Common myeloid progenitor, CD34-positive (primary cell): Measurements from ENCODE around the gene PAX5.

Experiments
- CTCF ChIA-PET: fragments of 350-600 bp; sonication (Branson Sonifier 250); formaldehyde crosslinking; loops from one replicate; lab custom pipeline; 2021; ENCODE audit warnings: antibody characterized with exemption; lab: Charles Lee
- POLR2A ChIA-PET: fragments of 350-600 bp; sonication (Branson Sonifier 250); formaldehyde crosslinking; loops from one replicate; lab custom pipeline; 2021; ENCODE audit warnings: antibody characterized with exemption; lab: Charles Lee
- DNase-seq, 3 donors: peaks; one replicate each; pipeline versions ENCODE4 v3.0.0 to v3.0.0-alpha.2; 2013
- H3K27ac ChIP-seq, 2 experiments: 1 replicate in 1 of 2; 2 replicates in 1 of 2; pipeline ENCODE4 v1.7.0; 2013; ENCODE audit warnings: inconsistent platforms in 2 of 2, low read length in 2 of 2, mild to moderate bottlenecking in 2 of 2, low read depth in 1 of 2, moderate library complexity in 1 of 2; ENCODE audit not compliant: severe bottlenecking in 2 of 2, insufficient read depth in 1 of 2, poor library complexity in 1 of 2
- H3K27me3 ChIP-seq, 5 experiments: replicated peaks in 2 of 5; 1 replicate in 3 of 5; 2 replicates in 2 of 5; pipeline versions ENCODE4 v1.6.1 to v1.7.0; 2013; ENCODE audit warnings: low read length in 4 of 5, mild to moderate bottlenecking in 2 of 5, moderate library complexity in 2 of 5, inconsistent platforms in 1 of 5; ENCODE audit not compliant: insufficient read depth in 5 of 5, control insufficient read depth in 4 of 5
- H3K36me3 ChIP-seq, 4 experiments: 1 replicate in 2 of 4; 2 replicates in 2 of 4; pipeline versions ENCODE4 v1.6.1 to v1.7.0; 2013; ENCODE audit warnings: low read length in 3 of 4, control low read depth in 1 of 4, mild to moderate bottlenecking in 1 of 4; ENCODE audit not compliant: control insufficient read depth in 4 of 4, insufficient read depth in 4 of 4
- H3K4me1 ChIP-seq, 4 experiments: 1 replicate in 3 of 4; 2 replicates in 1 of 4; pipeline versions ENCODE4 v1.6.1 to v1.7.1; 2013; ENCODE audit warnings: low read length in 3 of 4, mild to moderate bottlenecking in 3 of 4, control low read depth in 1 of 4, inconsistent platforms in 1 of 4, moderate library complexity in 1 of 4; ENCODE audit not compliant: control insufficient read depth in 4 of 4, insufficient read depth in 4 of 4; ENCODE audit errors: control extremely low read depth in 1 of 4
- H3K4me3 ChIP-seq, 7 experiments: 1 replicate in 4 of 7; 2 replicates in 3 of 7; pipeline versions ENCODE4 v1.5.1 to v1.7.0; 2013; ENCODE audit warnings: mild to moderate bottlenecking in 7 of 7, low read length in 6 of 7, moderate library complexity in 6 of 7, inconsistent platforms in 2 of 7, low read depth in 2 of 7, control low read depth in 1 of 7; ENCODE audit not compliant: insufficient read depth in 4 of 7, control insufficient read depth in 1 of 7; ENCODE audit errors: extremely low read depth in 1 of 7
- H3K9me3 ChIP-seq, 5 experiments: 1 replicate in 4 of 5; 2 replicates in 1 of 5; pipeline versions ENCODE4 v1.6.1 to v1.7.1; 2013; ENCODE audit warnings: low read length in 4 of 5, mild to moderate bottlenecking in 2 of 5, inconsistent platforms in 1 of 5, low read depth in 1 of 5, moderate library complexity in 1 of 5; ENCODE audit not compliant: control insufficient read depth in 4 of 5, insufficient read depth in 2 of 5; ENCODE audit errors: control extremely low read depth in 1 of 5
- WGBS: methylation state at CpG from one replicate; pipeline ENCODE4 v1.1.5; 2013; ENCODE audit not compliant: insufficient coverage; 5-methylcytosine and 5-hydroxymethylcytosine counted together

The PAX5 gene

DNA sequence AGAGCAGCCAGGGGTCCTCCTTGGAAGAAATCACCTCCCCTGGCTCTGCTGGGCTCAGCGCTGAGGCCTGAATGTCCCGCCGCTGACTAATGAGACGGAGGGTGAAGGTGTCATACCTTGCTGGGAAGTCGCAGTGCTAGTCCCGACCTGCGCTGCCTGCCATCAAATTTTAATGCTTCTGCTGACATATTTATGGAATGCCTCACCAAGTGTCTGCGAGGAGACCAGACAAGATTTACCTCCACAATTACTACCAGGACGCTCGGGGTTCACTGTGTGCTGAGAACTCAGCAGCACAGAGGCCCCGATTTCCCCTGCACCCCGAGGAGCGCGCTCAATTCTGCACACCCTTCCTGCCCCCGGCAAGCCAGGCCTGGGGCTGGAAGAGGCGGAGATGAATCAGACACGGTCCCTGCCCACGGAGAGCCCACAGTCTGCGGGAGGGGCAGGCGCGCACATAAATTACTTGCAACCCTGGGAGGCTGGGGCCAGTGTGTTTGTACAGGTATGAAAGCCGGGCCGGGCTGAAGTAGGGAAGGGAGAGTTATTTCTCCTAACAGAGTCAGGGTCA, 175.2 kb downstream of the PAX5 start:
- no peak overlapping the region for H3K27ac ChIP-seq
- H3K4me1 ChIP-seq, result peaks cover 0 to 8% (median 7%) of the 10 kb centered on the region in 4 experiments
- no peaks in the 10 kb centered on the region for H3K36me3 ChIP-seq
- DNase-seq, result no peak
- no peak overlapping the region for H3K4me3 ChIP-seq
- H3K9me3 ChIP-seq, result no peaks in the 10 kb centered on the region
- CTCF ChIA-PET, result interaction anchor here (0.6 to 1.5 kb wide), 2 partner anchors 14 to 129 kb away, joined by 3 to 6 read pairs; no protein-coding TSS in a partner anchor
- no peaks in the 10 kb centered on the region for H3K27me3 ChIP-seq
- WGBS, result 92% methylated on average over 20 of the region's 23 CpGs
- POLR2A ChIA-PET, result no interaction called here

DNA sequence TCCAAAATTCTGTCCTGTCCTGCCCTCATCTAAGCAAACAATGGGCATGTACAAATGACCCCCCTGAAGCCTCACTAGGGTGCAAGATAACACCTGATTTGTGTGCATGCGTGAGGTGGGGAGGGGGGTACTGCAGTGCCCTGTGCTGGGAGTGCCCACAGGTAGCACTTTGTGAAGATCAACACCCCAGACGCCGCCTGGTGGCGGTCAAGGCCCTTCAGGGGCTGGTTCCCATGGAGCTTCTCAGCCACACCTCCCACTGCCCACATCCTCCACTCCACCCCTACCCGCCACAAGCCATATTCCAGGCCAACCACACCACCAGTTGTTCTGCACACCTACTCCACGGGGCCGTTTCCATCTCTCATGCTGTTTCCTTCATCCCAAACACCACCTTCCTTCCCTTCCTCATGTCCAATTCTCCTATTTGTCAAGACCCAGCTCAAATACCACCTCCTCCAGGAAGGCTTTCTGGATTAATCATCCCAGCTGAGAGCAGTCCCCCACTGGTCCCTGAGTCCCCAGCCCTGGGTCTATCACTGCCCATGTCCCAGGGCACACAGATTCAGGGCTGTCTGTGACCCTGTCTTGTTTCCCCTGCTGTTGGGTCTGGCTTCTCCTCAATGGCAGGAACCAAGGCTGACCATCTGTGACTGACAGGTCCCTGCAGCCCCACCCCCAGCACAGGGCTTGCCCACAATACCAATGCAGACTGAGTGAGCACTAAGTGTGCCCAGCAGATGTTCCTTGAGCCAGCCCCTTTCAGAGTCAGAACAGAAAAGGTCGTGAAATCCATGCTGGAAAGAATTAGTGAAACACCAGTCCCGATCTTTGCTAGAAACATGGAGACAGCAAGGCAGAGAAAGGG, 178.4 kb downstream of the PAX5 start:
- peaks cover 0 to 8% (median 7%) of the 10 kb centered on the region in 4 experiments for H3K4me1 ChIP-seq
- no peaks in the 10 kb centered on the region for H3K27me3 ChIP-seq
- WGBS, result 38% methylated on average over 9 of the region's 9 CpGs
- CTCF ChIA-PET, result interaction anchor here (0.6 to 2.9 kb wide), 6 partner anchors 12 to 258 kb away, joined by 3 to 12 read pairs (median 4); no protein-coding TSS in a partner anchor
- DNase-seq, result peak; percentile 65 to 83 (median 79)
- POLR2A ChIA-PET, result interaction anchor here (0.6 kb wide), 1 partner anchor 114 kb away, joined by 3 read pairs; no protein-coding TSS in a partner anchor
- H3K4me3 ChIP-seq, result no peak overlapping the region
- no peaks in the 10 kb centered on the region for H3K36me3 ChIP-seq
- H3K27ac ChIP-seq, result no peak overlapping the region
- no peaks in the 10 kb centered on the region for H3K9me3 ChIP-seq

GRCh38 chr9:36854751-36855150, 179.3 kb downstream of the PAX5 start:
- Histone ChIP-seq H3K36me3 (no peaks in the 10 kb centered on the region), H3K27me3 (no peaks in the 10 kb centered on the region), H3K4me3 (no peak overlapping the region), H3K9me3 (no peaks in the 10 kb centered on the region), H3K4me1 (peaks cover 0 to 8% (median 7%) of the 10 kb centered on the region in 4 experiments), H3K27ac (no peak overlapping the region)
- no peak for DNase-seq
- POLR2A ChIA-PET, result no interaction called here
- CTCF ChIA-PET, result interaction anchor here (1.1 to 2.9 kb wide), 6 partner anchors 11 to 59 kb away, joined by 4 to 12 read pairs (median 5); no protein-coding TSS in a partner anchor
- 96% methylated on average over 9 of the region's 10 CpGs for WGBS

GRCh38 chr9:36854034-36854433, 180.0 kb downstream of the PAX5 start:
- Histone ChIP-seq H3K27me3 (no peaks in the 10 kb centered on the region), H3K9me3 (no peaks in the 10 kb centered on the region), H3K4me1 (peaks cover 0 to 8% (median 7%) of the 10 kb centered on the region in 4 experiments), H3K36me3 (no peaks in the 10 kb centered on the region), H3K27ac (no peak overlapping the region), H3K4me3 (no peak overlapping the region)
- CTCF ChIA-PET, result interaction anchor here (1.1 to 2.9 kb wide), 9 partner anchors 10 to 221 kb away, joined by 3 to 12 read pairs (median 5); no protein-coding TSS in a partner anchor
- POLR2A ChIA-PET, result no interaction called here
- DNase-seq, result no peak
- WGBS, result 83% methylated on average over 6 of the region's 13 CpGs

DNA sequence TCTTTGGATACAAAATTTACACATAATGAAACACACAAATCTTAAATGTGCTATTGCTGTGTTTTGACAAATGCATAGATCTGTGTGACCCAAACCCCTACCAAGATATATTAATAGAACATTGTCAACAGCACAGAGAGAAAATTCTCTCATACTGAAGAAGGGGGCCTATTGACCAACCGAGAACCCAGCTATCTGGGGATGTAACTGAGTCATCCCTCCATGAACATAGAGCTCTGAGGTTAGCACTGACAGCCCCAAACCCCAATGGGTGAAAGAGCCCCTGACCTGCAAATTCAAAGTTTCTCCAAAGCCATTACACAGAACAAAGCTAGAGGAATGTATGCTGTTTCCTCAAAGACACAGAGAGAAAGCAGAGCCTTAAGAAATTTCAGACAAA, 180.8 kb downstream of the PAX5 start:
- ChIA-PET CTCF (interaction anchor here (1.0 to 2.9 kb wide), 9 partner anchors 10 to 220 kb away, joined by 3 to 8 read pairs (median 4); no protein-coding TSS in a partner anchor), POLR2A (no interaction called here)
- WGBS, result no CpG with 5 or more reads among the region's 1 CpG
- no peak for DNase-seq
- Histone ChIP-seq H3K36me3 (no peaks in the 10 kb centered on the region), H3K27me3 (no peaks in the 10 kb centered on the region), H3K4me3 (no peak overlapping the region), H3K4me1 (peaks cover 0 to 8% (median 7%) of the 10 kb centered on the region in 4 experiments), H3K27ac (no peak overlapping the region), H3K9me3 (no peaks in the 10 kb centered on the region)

DNA sequence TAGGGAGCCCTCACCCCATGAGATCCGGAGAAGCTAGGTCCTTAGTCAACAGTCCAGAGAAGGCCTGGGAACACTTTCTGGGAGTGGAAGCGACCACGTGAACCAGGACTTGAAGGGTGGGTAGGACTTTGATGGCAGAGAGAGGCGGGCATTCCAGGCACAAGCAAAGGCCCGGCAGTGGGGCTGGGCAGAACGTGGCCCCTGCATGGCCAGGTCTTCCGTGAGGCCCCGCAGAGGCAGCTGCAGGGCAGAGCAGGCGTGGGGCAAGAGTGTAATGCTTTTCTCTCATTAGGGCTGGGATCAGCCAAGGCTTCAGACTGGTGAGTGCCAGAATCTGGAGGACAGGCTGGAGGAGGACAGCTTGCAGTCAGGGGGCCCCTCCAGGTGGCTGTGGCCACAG, 184.1 kb downstream of the PAX5 start:
- Histone ChIP-seq H3K4me3 (no peak overlapping the region), H3K27ac (no peak overlapping the region), H3K27me3 (no peaks in the 10 kb centered on the region), H3K36me3 (no peaks in the 10 kb centered on the region), H3K9me3 (no peaks in the 10 kb centered on the region), H3K4me1 (no peaks in the 10 kb centered on the region)
- ChIA-PET CTCF (interaction anchor here (1.1 kb wide), 1 partner anchor 443 kb away, joined by 3 read pairs; no protein-coding TSS in a partner anchor), POLR2A (interaction anchor here (1.0 kb wide), 1 partner anchor 54 kb away, joined by 3 read pairs; no protein-coding TSS in a partner anchor)
- no peak for DNase-seq
- WGBS, result 96% methylated on average over 8 of the region's 9 CpGs
